OCI-LY3 (cell line): ENCODE data around the gene RNF25.

Experiments
- H2AFZ ChIP-seq: fragments of 200-600, 300-600 bp; shearing (Covaris generic); 2 replicates; pipeline ENCODE4 v1.6.0; 2014; ENCODE audit warnings: antibody characterized with exemption, low read depth, low read length
- H3K27ac ChIP-seq: fragments of 200-600, 300-600 bp; sonication (generic); 2 replicates; pipeline ENCODE4 v1.5.1; 2014; ENCODE audit warnings: mild to moderate bottlenecking, low read length, moderate library complexity, mixed read lengths
- H3K27me3 ChIP-seq: fragments of 200-600, 300-600 bp; sonication (generic); 2 replicates; pipeline ENCODE4 v1.6.1; 2014; ENCODE audit warnings: low read depth, low read length, mixed read lengths
- H3K36me3 ChIP-seq: fragments of 200-600, 300-600 bp; sonication (generic); replicated peaks from 2 replicates; pipeline ENCODE3; 2014; ENCODE audit warnings: low read depth, low read length, mixed read lengths
- H3K4me1 ChIP-seq: fragments of 300-600, 200-600 bp; sonication (generic); 2 replicates; pipeline ENCODE4 v1.6.1; 2014; ENCODE audit warnings: low read length, mixed read lengths
- H3K4me2 ChIP-seq: fragments of 200-600, 300-600 bp; sonication (generic); 2 replicates; pipeline ENCODE4 v1.6.1; 2014; ENCODE audit warnings: low read length, mixed read lengths
- H3K4me3 ChIP-seq: fragments of 300-600, 200-600 bp; sonication (generic); 2 replicates; pipeline ENCODE4 v1.5.1; 2014; ENCODE audit warnings: antibody characterized with exemption, mild to moderate bottlenecking, low read length, moderate library complexity
- H3K79me2 ChIP-seq: fragments of 300-600, 200-600 bp; shearing (Covaris generic); 2 replicates; pipeline ENCODE4 v1.6.1; 2014; ENCODE audit warnings: mild to moderate bottlenecking, low read length, mixed read lengths
- H3K9ac ChIP-seq: fragments of 300-600, 200-600 bp; shearing (Covaris generic); 2 replicates; pipeline ENCODE4 v1.6.0; 2014; ENCODE audit warnings: mild to moderate bottlenecking, low read length, moderate library complexity
- H3K9me3 ChIP-seq: fragments of 200-600, 300-600 bp; shearing (Covaris generic); 2 replicates; pipeline ENCODE4 v1.6.1; 2014; ENCODE audit warnings: low read length, mixed read lengths; ENCODE audit not compliant: insufficient read depth
- H4K20me1 ChIP-seq: fragments of 200-600, 300-600 bp; sonication (generic); 2 replicates; pipeline ENCODE4 v1.6.1; 2016; ENCODE audit warnings: low read length, mixed read lengths; ENCODE audit not compliant: insufficient read depth
- EZH2phosphoT487 ChIP-seq: fragments of 200-600 bp; shearing (Covaris generic); IDR thresholded peaks from 2 replicates; pipeline ENCODE4 v1.6.1; 2018; ENCODE audit warnings: antibody characterized with exemption, mixed run types, low read depth
- TF ChIP-seq, protein P1 (sequence below): fragments of 200-600, 300-600 bp; sonication (generic); IDR thresholded peaks from 2 replicates; pipeline ENCODE4 v1.5.1; 2014; ENCODE audit warnings: antibody characterized with exemption, low read length, low read depth

Gene RNF25

DNA sequence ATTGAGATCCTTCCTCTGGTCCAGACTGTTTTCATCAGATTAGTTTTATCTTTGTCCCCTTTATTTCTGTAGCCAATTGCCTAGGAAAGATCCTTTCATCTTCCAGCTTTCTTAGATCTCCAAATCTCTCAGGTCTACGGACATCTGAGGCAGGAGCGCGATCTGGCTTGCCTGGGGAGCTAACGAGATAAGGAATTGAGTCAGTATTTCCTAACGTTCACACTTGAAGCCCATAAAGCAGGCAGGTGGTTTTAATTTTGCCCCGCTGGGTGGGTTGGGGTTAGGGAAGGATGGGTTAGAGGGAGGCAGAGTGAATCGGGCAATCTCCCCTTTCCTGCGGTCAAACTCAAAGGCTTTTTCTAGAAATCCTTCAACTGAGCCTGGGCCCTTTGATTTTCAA is 38.1 kb upstream of the RNF25 start:
- peaks cover 15% of the 10 kb centered on the region for H3K4me1 ChIP-seq
- no peaks in the 10 kb centered on the region for H3K27me3 ChIP-seq
- no peak overlapping the region for H3K9ac ChIP-seq
- H3K4me3 ChIP-seq, result no peak overlapping the region
- TF ChIP-seq EZH2phosphoT487, result no peak
- TF ChIP-seq, protein P1, sequence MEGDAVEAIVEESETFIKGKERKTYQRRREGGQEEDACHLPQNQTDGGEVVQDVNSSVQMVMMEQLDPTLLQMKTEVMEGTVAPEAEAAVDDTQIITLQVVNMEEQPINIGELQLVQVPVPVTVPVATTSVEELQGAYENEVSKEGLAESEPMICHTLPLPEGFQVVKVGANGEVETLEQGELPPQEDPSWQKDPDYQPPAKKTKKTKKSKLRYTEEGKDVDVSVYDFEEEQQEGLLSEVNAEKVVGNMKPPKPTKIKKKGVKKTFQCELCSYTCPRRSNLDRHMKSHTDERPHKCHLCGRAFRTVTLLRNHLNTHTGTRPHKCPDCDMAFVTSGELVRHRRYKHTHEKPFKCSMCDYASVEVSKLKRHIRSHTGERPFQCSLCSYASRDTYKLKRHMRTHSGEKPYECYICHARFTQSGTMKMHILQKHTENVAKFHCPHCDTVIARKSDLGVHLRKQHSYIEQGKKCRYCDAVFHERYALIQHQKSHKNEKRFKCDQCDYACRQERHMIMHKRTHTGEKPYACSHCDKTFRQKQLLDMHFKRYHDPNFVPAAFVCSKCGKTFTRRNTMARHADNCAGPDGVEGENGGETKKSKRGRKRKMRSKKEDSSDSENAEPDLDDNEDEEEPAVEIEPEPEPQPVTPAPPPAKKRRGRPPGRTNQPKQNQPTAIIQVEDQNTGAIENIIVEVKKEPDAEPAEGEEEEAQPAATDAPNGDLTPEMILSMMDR, result no peak
- no peaks in the 10 kb centered on the region for H3K36me3 ChIP-seq
- 0 out of 2 replicates have a peak overlapping the region, but pooled peaks have one; percentile 43 for H3K4me2 ChIP-seq
- H3K27ac ChIP-seq, result no peak overlapping the region
- H3K9me3 ChIP-seq, result no peaks in the 10 kb centered on the region
- no peaks in the 10 kb centered on the region for H4K20me1 ChIP-seq
- H3K79me2 ChIP-seq, result peaks cover 38% of the 10 kb centered on the region
- peak overlapping the region; percentile 67 for H2AFZ ChIP-seq

DNA sequence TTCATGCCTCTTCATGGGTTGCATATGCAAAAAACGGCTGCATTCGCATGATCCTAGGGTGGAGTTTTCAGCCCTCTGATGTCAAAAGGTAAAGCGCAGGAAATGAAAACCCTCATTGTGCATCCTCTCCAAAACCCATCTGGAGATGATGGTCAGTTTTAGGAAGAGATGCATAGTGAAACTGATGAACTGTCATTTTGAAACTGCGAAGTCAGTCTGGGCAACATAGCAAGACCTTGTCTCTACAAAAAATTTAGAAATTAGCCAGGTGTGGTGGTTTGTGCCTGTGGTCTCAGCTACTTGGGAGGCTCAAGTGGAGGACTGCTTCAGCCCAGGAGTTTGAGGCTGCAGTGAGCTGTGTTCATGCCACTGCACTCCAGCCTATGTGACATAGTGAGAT is 36.3 kb upstream of the RNF25 start:
- Histone ChIP-seq H3K36me3 (no peaks in the 10 kb centered on the region), H3K79me2 (peaks cover 22% of the 10 kb centered on the region), H3K4me1 (peaks cover 5% of the 10 kb centered on the region), H3K9me3 (no peaks in the 10 kb centered on the region), H2AFZ (no peak overlapping the region), H4K20me1 (no peaks in the 10 kb centered on the region), H3K27me3 (no peaks in the 10 kb centered on the region), H3K4me2 (no peak overlapping the region), H3K4me3 (no peak overlapping the region), H3K9ac (no peak overlapping the region), H3K27ac (no peak overlapping the region)
- no peak for TF ChIP-seq EZH2phosphoT487
- TF ChIP-seq, protein P1, result no peak

DNA sequence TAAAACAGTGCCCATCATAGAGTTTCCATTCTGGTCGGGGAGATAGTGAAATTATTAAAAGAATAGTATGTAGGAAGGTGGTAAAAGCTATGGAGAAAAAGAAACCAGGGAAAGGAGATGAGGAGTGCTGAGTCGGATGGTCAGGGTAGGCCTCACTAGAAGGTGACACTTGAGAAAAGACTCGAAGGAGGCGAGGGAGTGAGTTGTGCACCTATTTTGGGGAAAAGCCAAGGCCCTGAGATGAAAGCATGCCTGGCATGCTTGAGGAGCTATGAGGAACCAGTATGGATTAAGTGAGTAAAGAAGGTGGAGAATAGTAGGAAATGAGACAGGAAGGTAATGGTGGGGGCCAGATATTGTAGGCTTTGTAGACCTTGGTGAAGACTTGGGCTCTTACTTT is 31.5 kb upstream of the RNF25 start:
- no peaks in the 10 kb centered on the region for H3K36me3 ChIP-seq
- H4K20me1 ChIP-seq, result no peaks in the 10 kb centered on the region
- H2AFZ ChIP-seq, result no peak overlapping the region
- TF ChIP-seq, protein P1, result no peak
- TF ChIP-seq EZH2phosphoT487, result no peak
- H3K79me2 ChIP-seq, result no peaks in the 10 kb centered on the region
- no peak overlapping the region for H3K4me3 ChIP-seq
- no peaks in the 10 kb centered on the region for H3K9me3 ChIP-seq
- no peak overlapping the region for H3K4me2 ChIP-seq
- H3K27ac ChIP-seq, result no peak overlapping the region
- H3K27me3 ChIP-seq, result no peaks in the 10 kb centered on the region
- H3K9ac ChIP-seq, result no peak overlapping the region
- H3K4me1 ChIP-seq, result no peaks in the 10 kb centered on the region

DNA sequence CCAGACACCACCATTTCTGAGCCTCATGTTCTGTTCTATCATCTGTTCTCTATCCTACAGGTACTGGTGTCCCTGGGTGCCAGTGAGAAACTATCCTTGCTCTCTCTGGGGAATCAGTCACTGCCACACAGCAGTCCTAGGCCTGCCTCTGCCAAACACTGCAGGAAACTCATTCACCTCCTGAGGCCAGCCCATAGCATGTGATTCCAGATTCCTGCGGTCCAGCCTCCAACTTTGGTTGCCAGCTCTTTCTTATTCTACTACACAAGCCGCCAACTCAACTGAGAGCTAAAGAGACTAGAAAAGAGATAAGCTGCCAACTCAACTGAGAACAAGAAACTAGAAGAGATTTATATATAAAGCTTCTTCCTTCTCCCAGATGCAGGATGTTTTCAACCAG is 30.0 kb upstream of the RNF25 start:
- Histone ChIP-seq H3K4me3 (no peak overlapping the region), H3K9ac (no peak overlapping the region), H3K27me3 (no peaks in the 10 kb centered on the region), H3K36me3 (no peaks in the 10 kb centered on the region), H4K20me1 (no peaks in the 10 kb centered on the region), H3K27ac (no peak overlapping the region), H3K4me2 (no peak overlapping the region), H3K79me2 (no peaks in the 10 kb centered on the region), H3K4me1 (no peaks in the 10 kb centered on the region), H3K9me3 (no peaks in the 10 kb centered on the region), H2AFZ (no peak overlapping the region)
- no peak for TF ChIP-seq EZH2phosphoT487

DNA sequence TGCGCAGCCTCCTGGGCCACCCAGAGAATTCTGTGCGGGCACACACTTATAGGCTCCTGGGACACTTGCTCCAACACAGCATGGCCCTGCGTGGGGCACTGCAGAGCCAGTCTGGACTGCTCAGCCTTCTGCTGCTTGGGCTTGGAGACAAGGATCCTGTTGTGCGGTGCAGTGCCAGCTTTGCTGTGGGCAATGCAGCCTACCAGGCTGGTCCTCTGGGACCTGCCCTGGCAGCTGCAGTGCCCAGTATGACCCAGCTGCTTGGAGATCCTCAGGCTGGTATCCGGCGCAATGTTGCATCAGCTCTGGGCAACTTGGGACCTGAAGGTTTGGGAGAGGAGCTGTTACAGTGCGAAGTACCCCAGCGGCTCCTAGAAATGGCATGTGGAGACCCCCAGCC is 27.1 kb upstream of the RNF25 start:
- Histone ChIP-seq H3K79me2 (no peaks in the 10 kb centered on the region), H3K4me1 (no peaks in the 10 kb centered on the region), H3K9me3 (no peaks in the 10 kb centered on the region), H3K4me3 (no peak overlapping the region), H3K36me3 (no peaks in the 10 kb centered on the region), H3K27me3 (no peaks in the 10 kb centered on the region), H3K9ac (no peak overlapping the region), H3K27ac (no peak overlapping the region), H2AFZ (no peak overlapping the region), H4K20me1 (no peaks in the 10 kb centered on the region), H3K4me2 (no peak overlapping the region)
- no peak for TF ChIP-seq EZH2phosphoT487
- TF ChIP-seq, protein P1, result no peak
